Caco-2 (cell line): ENCODE measurements around the gene KRT80. TPM values are rescaled to one million over a fixed set of nuclear protein-coding genes. Genes with fewer than 3 reads are reported as not detected.

Experiments
- BruUV-seq: library from RNA; stranded (reverse); fragments of 400-500 nt; replicated peaks from 2 replicates; lab custom pipeline; 2021; lab: Mats Ljungman, UMichigan
- CTCF ChIA-PET: fragments of 300-600 bp; sonication (Branson Sonifier 250); formaldehyde crosslinking; loops from one replicate; lab custom pipeline; 2022; ENCODE audit warnings: antibody characterized with exemption; lab: Charles Lee
- POLR2A ChIA-PET: fragments of 300-600 bp; sonication (Branson Sonifier 250); formaldehyde crosslinking; loops from one replicate; lab custom pipeline; 2022; ENCODE audit warnings: antibody characterized with exemption; lab: Charles Lee
- DNase-seq, 2 experiments: peaks; one replicate each; pipeline versions ENCODE4 v3.0.0 to v3.0.0-alpha.2; 2020 to 2022
- H3K27me3 ChIP-seq: replicated peaks from 2 replicates; pipeline ENCODE4 v1.6.0; 2011; ENCODE audit warnings: low read length; ENCODE audit not compliant: control insufficient read depth, insufficient read depth
- H3K36me3 ChIP-seq: 2 replicates; pipeline ENCODE4 v1.5.1; 2011; ENCODE audit warnings: low read length; ENCODE audit not compliant: control insufficient read depth, insufficient read depth
- H3K4me1 ChIP-seq: fragments of 250-450 bp; sonication (Bioruptor Pico); 2 replicates; pipeline ENCODE4 v1.5.1; 2020; ENCODE audit warnings: mild to moderate bottlenecking
- H3K4me3 ChIP-seq: 2 replicates; pipeline ENCODE4 v1.5.1; 2011; ENCODE audit warnings: low read depth, mild to moderate bottlenecking, control low read depth, low read length
- H3K9me3 ChIP-seq: fragments of 250-450 bp; sonication (Bioruptor Pico); 2 replicates; pipeline ENCODE4 v1.5.1; 2020; ENCODE audit warnings: mild to moderate bottlenecking, moderate library complexity
- H3K27ac Mint-ChIP-seq: one replicate; pipeline ENCODE4 v1.8.0; 2022; ENCODE audit warnings: mixed read lengths; ENCODE audit not compliant: unreplicated experiment
- H3K27me3 Mint-ChIP-seq: one replicate; pipeline ENCODE4 v1.8.0; 2022; ENCODE audit warnings: mixed read lengths; ENCODE audit not compliant: insufficient read depth, unreplicated experiment
- H3K36me3 Mint-ChIP-seq: one replicate; pipeline ENCODE4 v1.8.0; 2022; ENCODE audit warnings: mild to moderate bottlenecking, mixed read lengths; ENCODE audit not compliant: insufficient read depth, unreplicated experiment
- H3K4me1 Mint-ChIP-seq: one replicate; pipeline ENCODE4 v1.8.0; 2022; ENCODE audit warnings: low read depth, mixed read lengths; ENCODE audit not compliant: unreplicated experiment
- H3K4me3 Mint-ChIP-seq: one replicate; pipeline ENCODE4 v1.8.0; 2022; ENCODE audit warnings: mild to moderate bottlenecking, moderate library complexity, mixed read lengths; ENCODE audit not compliant: unreplicated experiment
- H3K9me3 Mint-ChIP-seq: one replicate; pipeline ENCODE4 v1.8.0; 2022; ENCODE audit warnings: mixed read lengths; ENCODE audit not compliant: unreplicated experiment
- intact Hi-C: fragments of 100-400 bp; cut with micrococcal nuclease; formaldehyde crosslinking; loops from one replicate; pipeline ENCODE4 v1.10.0; 2022; ENCODE audit not compliant: unreplicated experiment
- total RNA-seq: library from RNA; stranded (reverse); gene quantifications from 2 replicates; pipeline ENCODE4 v1.2.3, GENCODE V29; 2022
- TF ChIP-seq, protein P1 (sequence below), 2 experiments: fragments of 200-600 bp in 1 of 2; IDR thresholded peaks; 1 replicate in 1 of 2; 2 replicates in 1 of 2; pipeline versions ENCODE4 v1.5.1 to v1.8.0; 2011 to 2022; ENCODE audit warnings: antibody characterized with exemption in 1 of 2, control low read depth in 1 of 2, inconsistent platforms in 1 of 2, low read depth in 1 of 2, low read length in 1 of 2, mild to moderate bottlenecking in 1 of 2, moderate library complexity in 1 of 2; ENCODE audit not compliant: insufficient read depth in 1 of 2, severe bottlenecking in 1 of 2, unreplicated experiment in 1 of 2

The KRT80 gene
- total RNA-seq, 1 experiment from 2014 or later: 0.29 TPM

DNA sequence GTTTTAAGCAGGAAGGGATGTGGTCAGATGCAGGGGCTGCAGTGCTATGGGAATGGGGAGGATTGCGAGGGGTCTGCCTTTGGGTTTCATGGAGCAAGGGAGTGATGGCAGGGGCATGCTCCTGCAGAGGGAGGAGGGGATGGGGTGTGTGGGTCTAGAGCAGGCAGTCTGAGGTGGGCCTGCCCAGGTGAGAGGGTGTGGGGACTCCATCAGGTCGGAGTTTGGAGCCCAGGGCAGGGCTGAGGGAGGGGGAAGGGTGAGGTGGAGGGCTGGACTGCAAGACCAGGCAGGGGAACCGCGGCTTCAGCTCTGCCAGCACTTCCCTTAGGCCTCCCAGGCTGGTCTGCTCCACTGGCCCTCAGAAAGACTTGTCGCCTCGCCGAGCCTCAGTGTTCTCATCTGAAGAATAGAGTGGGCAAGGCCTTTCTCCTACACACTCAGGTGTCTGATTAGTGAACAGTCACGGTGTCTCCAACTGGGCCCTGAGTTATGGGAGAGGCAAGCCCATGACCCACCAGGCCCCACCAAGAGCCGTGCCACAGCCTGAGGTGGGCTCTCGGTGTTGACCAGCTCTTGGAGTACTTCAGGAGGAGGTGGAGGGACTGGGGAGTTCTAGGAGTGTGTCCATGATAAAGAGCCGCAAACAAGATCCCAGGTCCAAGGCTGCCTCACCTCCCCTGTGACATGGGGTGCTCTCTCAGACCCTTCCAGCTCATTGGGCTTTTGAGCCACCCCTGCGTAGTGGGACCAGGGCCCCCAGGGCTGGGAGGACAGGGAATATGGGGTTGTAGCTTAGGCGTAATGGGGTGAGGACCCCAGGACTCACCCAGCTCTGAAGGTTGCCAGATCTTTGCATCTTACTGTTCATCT lies 20.1 kb upstream of the KRT80 start:
- intact Hi-C loops: no loop called here
- H3K36me3 Mint-ChIP-seq: no peaks in the 10 kb centered on the region
- Histone ChIP-seq H3K36me3 (no peaks in the 10 kb centered on the region), H3K4me1 (peaks cover 35% of the 10 kb centered on the region), H3K27me3 (no peaks in the 10 kb centered on the region), H3K4me3 (no peak overlapping the region), H3K9me3 (no peaks in the 10 kb centered on the region)
- TF ChIP-seq, protein P1, sequence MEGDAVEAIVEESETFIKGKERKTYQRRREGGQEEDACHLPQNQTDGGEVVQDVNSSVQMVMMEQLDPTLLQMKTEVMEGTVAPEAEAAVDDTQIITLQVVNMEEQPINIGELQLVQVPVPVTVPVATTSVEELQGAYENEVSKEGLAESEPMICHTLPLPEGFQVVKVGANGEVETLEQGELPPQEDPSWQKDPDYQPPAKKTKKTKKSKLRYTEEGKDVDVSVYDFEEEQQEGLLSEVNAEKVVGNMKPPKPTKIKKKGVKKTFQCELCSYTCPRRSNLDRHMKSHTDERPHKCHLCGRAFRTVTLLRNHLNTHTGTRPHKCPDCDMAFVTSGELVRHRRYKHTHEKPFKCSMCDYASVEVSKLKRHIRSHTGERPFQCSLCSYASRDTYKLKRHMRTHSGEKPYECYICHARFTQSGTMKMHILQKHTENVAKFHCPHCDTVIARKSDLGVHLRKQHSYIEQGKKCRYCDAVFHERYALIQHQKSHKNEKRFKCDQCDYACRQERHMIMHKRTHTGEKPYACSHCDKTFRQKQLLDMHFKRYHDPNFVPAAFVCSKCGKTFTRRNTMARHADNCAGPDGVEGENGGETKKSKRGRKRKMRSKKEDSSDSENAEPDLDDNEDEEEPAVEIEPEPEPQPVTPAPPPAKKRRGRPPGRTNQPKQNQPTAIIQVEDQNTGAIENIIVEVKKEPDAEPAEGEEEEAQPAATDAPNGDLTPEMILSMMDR (IDR thresholded peaks at IDR 0.05; ENCODE audit: insufficient read depth in 1 of 2, low read depth in 1 of 2, low read length in 1 of 2, severe bottlenecking in 1 of 2, unreplicated experiment in 1 of 2): no peak
- no peaks in the 10 kb centered on the region for H3K9me3 Mint-ChIP-seq
- POLR2A ChIA-PET: no interaction called here
- H3K27ac Mint-ChIP-seq: no peak overlapping the region
- peaks cover 28% of the 10 kb centered on the region for H3K4me1 Mint-ChIP-seq
- H3K4me3 Mint-ChIP-seq: no peak overlapping the region
- BruUV-seq: no TSS peak
- CTCF ChIA-PET: interaction anchor here (0.6 to 1.3 kb wide), 3 partner anchors 38 to 67 kb away, joined by 3 to 4 read pairs (median 3); no protein-coding TSS in a partner anchor
- no peaks in the 10 kb centered on the region for H3K27me3 Mint-ChIP-seq
- no peak for DNase-seq

DNA sequence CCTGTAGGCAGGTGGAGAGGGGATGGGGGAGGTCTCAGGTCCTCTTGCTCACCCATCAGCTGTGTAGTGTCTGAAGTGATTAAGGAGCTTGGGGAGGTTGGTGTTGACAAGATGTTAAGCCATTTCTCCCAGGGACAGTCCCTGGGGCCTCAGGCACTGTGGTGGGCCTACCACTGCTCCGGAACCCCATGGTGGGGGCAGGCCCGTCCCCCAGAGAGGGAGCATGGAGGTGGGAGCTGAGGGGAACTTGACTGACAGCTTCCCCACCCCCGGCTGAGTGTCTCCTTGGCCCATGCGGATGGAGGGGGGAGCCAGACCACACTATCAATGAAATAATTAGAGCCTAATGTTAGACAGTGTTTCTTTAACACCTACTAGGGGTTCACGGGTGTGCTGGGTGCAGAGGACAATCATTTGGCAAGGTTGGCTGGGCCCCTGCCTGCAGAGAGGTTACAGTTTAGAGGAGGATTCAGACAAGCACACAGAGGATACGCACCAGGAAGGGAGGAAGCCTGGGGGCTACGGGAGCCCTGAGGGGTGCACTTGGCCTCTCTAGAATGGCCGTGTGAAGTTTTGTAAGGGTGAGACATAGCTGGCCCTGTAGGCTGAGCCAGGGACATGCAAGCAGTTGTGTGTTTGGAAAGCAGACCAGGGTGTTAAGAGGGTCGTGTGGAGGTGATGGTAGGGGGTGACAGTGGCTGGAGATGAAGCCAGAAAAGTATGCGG lies 19.3 kb upstream of the KRT80 start:
- TF ChIP-seq, protein P1 (IDR thresholded peaks at IDR 0.05; ENCODE audit: insufficient read depth in 1 of 2, low read depth in 1 of 2, low read length in 1 of 2, severe bottlenecking in 1 of 2, unreplicated experiment in 1 of 2): no peak
- POLR2A ChIA-PET: no interaction called here

DNA sequence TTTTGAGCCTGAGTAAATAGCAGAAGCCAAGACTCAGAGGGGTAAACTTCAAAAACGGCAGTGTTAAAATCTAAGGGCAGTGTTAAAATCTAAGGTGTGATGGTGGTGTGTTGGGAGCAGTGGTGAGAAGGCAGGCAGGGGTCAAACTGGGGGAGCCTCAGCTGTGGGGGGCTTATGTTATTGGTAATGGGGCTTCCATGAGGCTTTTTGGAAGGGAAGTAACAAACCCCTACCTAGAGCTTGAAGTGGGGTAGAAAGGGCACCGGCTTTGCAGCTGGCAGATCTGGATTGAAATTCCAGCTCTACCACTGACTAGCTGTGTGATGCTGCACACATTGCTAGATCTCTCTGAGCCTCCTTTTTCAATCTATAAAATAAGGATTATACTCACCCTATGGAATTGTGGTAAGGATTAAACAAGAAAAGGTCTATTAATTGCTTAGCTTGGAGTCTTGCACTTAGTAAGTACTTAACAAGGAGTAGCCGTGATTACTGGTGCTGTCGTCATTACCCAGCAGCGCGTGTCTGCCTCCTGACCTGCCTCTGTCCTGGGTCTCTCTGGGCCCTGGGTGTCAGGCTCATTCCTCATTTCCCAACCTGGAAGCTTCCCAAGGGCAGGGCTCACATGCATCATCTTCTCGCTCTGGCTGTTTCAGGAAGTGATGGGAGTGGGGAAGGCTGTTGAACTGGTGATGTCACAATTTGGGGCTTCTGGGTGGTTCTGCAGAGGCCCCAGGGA lies 18.5 kb upstream of the KRT80 start:
- H3K36me3 ChIP-seq: no peaks in the 10 kb centered on the region
- H3K27me3 Mint-ChIP-seq: no peaks in the 10 kb centered on the region
- no TSS peak for BruUV-seq
- H3K4me3 Mint-ChIP-seq: no peak overlapping the region
- TF ChIP-seq, protein P1 (IDR thresholded peaks at IDR 0.05; ENCODE audit: insufficient read depth in 1 of 2, low read depth in 1 of 2, low read length in 1 of 2, severe bottlenecking in 1 of 2, unreplicated experiment in 1 of 2): no peak
- no peaks in the 10 kb centered on the region for H3K9me3 ChIP-seq
- H3K4me1 ChIP-seq: peaks cover 20% of the 10 kb centered on the region
- H3K9me3 Mint-ChIP-seq: no peaks in the 10 kb centered on the region
- H3K4me1 Mint-ChIP-seq: peaks cover 15% of the 10 kb centered on the region
- no peak for DNase-seq
- CTCF ChIA-PET: no interaction called here
- H3K27ac Mint-ChIP-seq: no peak overlapping the region
- intact Hi-C loops: no loop called here
- no peaks in the 10 kb centered on the region for H3K36me3 Mint-ChIP-seq
- POLR2A ChIA-PET: interaction anchor here (0.6 kb wide), 1 partner anchor 173 kb away, joined by 3 read pairs; no protein-coding TSS in a partner anchor
- no peak overlapping the region for H3K4me3 ChIP-seq
- H3K27me3 ChIP-seq: no peaks in the 10 kb centered on the region

More for the DNA sequence above, 19.3 kb upstream of the KRT80 start:
- CTCF ChIA-PET: interaction anchor here (0.6 to 1.3 kb wide), 2 partner anchors 39 to 55 kb away, joined by 3 read pairs; no protein-coding TSS in a partner anchor
- no peaks in the 10 kb centered on the region for H3K36me3 ChIP-seq
- H3K4me3 Mint-ChIP-seq: no peak overlapping the region
- no peaks in the 10 kb centered on the region for H3K9me3 ChIP-seq
- H3K27me3 ChIP-seq: no peaks in the 10 kb centered on the region
- DNase-seq: no peak
- H3K4me1 ChIP-seq: peaks cover 26% of the 10 kb centered on the region
- no peak overlapping the region for H3K4me3 ChIP-seq
- no peak overlapping the region for H3K27ac Mint-ChIP-seq
- no peaks in the 10 kb centered on the region for H3K36me3 Mint-ChIP-seq
- BruUV-seq: no TSS peak
- intact Hi-C loops: no loop called here
- H3K27me3 Mint-ChIP-seq: no peaks in the 10 kb centered on the region
- H3K4me1 Mint-ChIP-seq: peaks cover 22% of the 10 kb centered on the region
- H3K9me3 Mint-ChIP-seq: no peaks in the 10 kb centered on the region
